BJ (cell line): ENCODE results near the gene NDUFB8. TPM values are rescaled to one million over a fixed set of nuclear protein-coding genes. Genes with fewer than 3 reads are reported as not detected.

Experiments
- CTCF ChIA-PET: fragments of 350-600 bp; formaldehyde crosslinking; extraction: SDS; loops from one replicate; lab custom pipeline; 2021; ENCODE audit warnings: antibody characterized with exemption, inconsistent platforms; lab: Yijun Ruan, JAX
- POLR2A ChIA-PET: fragments of 300-600 bp; sonication (Branson Sonifier 250); formaldehyde crosslinking; extraction: SDS; loops from one replicate; lab custom pipeline; 2021; ENCODE audit warnings: antibody characterized with exemption; lab: Charles Lee
- DNase-seq: peaks from one replicate; pipeline ENCODE4 v3.0.0-alpha.2; 2011; ENCODE audit warnings: low read depth
- H3K27me3 ChIP-seq: 2 replicates; pipeline ENCODE4 v1.6.0; 2011; ENCODE audit warnings: low read length; ENCODE audit not compliant: control insufficient read depth, insufficient read depth
- H3K36me3 ChIP-seq: 2 replicates; pipeline ENCODE4 v1.5.1; 2011; ENCODE audit warnings: low read length; ENCODE audit not compliant: control insufficient read depth, insufficient read depth
- H3K4me3 ChIP-seq: 2 replicates; pipeline ENCODE4 v1.5.1; 2011; ENCODE audit warnings: low read depth, mild to moderate bottlenecking, control low read depth, low read length
- polyA plus RNA-seq: library from polyadenylated mRNA; depleted of rRNA; stranded (reverse); fragments of >200 nt; gene quantifications from 2 replicates; pipeline ENCODE4 v1.2.3, GENCODE V29; 2011
- TF ChIP-seq, protein P1 (sequence below): IDR thresholded peaks from 2 replicates; pipeline ENCODE4 v1.5.1; 2011; ENCODE audit warnings: low read depth, mild to moderate bottlenecking, control low read depth, inconsistent platforms, low read length, moderate library complexity; ENCODE audit not compliant: insufficient read depth

NDUFB8 gene
- polyA plus RNA-seq, 1 experiment = 197 TPM

GRCh38 chr10:100483876-100484666 lies 45.6 kb downstream of the NDUFB8 start:
- H3K36me3 ChIP-seq = peaks cover 8% of the 10 kb centered on the region
- H3K4me3 ChIP-seq = no peak overlapping the region
- no peak for DNase-seq
- ChIA-PET POLR2A (no interaction called here), CTCF (interaction anchor here (0.9 to 10.4 kb wide), 11 partner anchors 10 to 51 kb away, joined by 3 to 386 read pairs (median 7); no protein-coding TSS in a partner anchor)
- TF ChIP-seq, protein P1, sequence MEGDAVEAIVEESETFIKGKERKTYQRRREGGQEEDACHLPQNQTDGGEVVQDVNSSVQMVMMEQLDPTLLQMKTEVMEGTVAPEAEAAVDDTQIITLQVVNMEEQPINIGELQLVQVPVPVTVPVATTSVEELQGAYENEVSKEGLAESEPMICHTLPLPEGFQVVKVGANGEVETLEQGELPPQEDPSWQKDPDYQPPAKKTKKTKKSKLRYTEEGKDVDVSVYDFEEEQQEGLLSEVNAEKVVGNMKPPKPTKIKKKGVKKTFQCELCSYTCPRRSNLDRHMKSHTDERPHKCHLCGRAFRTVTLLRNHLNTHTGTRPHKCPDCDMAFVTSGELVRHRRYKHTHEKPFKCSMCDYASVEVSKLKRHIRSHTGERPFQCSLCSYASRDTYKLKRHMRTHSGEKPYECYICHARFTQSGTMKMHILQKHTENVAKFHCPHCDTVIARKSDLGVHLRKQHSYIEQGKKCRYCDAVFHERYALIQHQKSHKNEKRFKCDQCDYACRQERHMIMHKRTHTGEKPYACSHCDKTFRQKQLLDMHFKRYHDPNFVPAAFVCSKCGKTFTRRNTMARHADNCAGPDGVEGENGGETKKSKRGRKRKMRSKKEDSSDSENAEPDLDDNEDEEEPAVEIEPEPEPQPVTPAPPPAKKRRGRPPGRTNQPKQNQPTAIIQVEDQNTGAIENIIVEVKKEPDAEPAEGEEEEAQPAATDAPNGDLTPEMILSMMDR = no peak
- peaks cover 16% of the 10 kb centered on the region for H3K27me3 ChIP-seq

DNA sequence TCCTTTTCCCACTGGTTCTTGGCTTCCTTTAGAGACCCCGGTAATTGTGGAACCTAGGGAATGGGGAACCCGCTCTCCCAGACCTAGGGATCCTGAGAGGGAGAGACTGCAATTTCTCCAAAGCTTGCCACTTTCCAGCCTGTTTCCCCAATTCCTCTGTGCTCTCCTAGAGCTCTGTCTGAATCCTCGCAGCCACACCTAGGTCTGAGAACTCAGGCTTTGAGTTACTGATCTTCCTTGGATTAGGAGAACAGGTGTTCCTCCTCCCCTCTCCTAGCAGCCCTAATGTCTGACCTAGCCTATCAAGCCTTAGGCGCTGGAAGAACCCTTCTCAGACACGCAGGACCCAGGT lies 46.9 kb downstream of the NDUFB8 start:
- POLR2A ChIA-PET = interaction anchor here (0.6 kb wide), 1 partner anchor 877 kb away, joined by 6 read pairs; no protein-coding TSS in a partner anchor
- peaks cover 16% of the 10 kb centered on the region for H3K27me3 ChIP-seq
- H3K36me3 ChIP-seq = peaks cover 4% of the 10 kb centered on the region
- TF ChIP-seq, protein P1 = no peak
- CTCF ChIA-PET = interaction anchor here (0.6 to 10.4 kb wide), 25 partner anchors 9 to 396 kb away, joined by 3 to 386 read pairs (median 4); partner anchors contain the start of genes HIF1AN and WNT8B
- no peak for DNase-seq
- H3K4me3 ChIP-seq = no peak overlapping the region; the same call in 1 of the 2 replicates

DNA sequence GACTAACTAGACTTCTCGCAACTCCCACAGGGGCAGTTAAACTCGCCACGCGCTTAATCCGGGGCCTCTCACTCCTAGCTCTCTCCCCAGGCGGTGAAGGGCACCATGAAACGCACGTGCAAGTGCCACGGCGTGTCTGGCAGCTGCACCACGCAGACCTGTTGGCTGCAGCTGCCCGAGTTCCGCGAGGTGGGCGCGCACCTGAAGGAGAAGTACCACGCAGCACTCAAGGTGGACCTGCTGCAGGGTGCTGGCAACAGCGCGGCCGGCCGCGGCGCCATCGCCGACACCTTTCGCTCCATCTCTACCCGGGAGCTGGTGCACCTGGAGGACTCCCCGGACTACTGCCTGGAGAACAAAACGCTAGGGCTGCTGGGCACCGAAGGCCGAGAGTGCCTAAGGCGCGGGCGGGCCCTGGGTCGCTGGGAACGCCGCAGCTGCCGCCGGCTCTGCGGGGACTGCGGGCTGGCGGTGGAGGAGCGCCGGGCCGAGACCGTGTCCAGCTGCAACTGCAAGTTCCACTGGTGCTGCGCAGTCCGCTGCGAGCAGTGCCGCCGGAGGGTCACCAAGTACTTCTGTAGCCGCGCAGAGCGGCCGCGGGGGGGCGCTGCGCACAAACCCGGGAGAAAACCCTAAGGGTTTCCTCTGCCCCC lies 47.4 kb downstream of the NDUFB8 start:
- ChIA-PET CTCF (interaction anchor here (0.7 to 10.4 kb wide), 23 partner anchors 9 to 397 kb away, joined by 3 to 386 read pairs (median 4); partner anchors contain the start of genes HIF1AN and WNT8B), POLR2A (no interaction called here)
- peak overlapping the region; percentile 30 for H3K4me3 ChIP-seq
- peaks cover 16% of the 10 kb centered on the region for H3K27me3 ChIP-seq
- DNase-seq = no peak
- TF ChIP-seq, protein P1 = peak; percentile 93
- no peaks in the 10 kb centered on the region; the same call in 1 of the 2 replicates for H3K36me3 ChIP-seq

DNA sequence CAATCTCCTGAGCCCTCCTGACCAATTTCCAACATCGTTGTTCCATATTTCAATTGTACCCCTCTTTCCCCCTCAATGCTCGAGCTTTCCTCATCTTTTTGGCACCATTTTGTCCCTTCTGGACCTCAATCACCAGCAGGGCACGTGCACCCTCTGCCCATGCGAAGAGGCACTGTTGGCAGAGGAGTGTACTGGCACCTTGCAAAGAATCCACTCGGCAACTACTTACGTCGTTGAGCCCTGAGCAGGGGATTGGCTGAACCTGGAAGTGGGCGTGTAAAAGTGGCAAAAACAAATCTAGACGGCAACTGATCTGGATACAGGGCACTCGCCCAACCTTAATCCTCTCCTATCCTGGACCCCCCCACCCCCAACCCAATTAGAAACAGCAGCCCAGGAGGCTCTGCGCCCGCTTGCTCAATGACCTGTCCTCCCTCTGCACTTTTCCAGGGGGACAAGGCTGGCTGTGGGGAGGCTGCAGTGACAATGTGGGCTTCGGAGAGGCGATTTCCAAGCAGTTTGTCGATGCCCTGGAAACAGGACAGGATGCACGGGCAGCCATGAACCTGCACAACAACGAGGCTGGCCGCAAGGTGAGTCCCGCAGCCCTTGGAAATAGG lies 48.1 kb downstream of the NDUFB8 start:
- TF ChIP-seq, protein P1 = no peak
- ChIA-PET POLR2A (no interaction called here), CTCF (interaction anchor here (0.7 to 10.4 kb wide), 10 partner anchors 12 to 397 kb away, joined by 3 to 386 read pairs (median 8); partner anchors contain the start of genes HIF1AN and WNT8B)
- peaks cover 18% of the 10 kb centered on the region for H3K27me3 ChIP-seq
- H3K4me3 ChIP-seq = peak overlapping the region; percentile 21
- no peaks in the 10 kb centered on the region for H3K36me3 ChIP-seq
- peak; percentile 52 for DNase-seq
